ENCODE results near the gene PELI2.

PELI2 gene

GRCh38 chr14:56118611-56119181 lies 485 bp downstream of the PELI2 start:
- in situ Hi-C loops (cut with MboI; ENCODE audit: low sequenced_read_pairs), result no loop called here

- in situ Hi-C loops (cut with MboI; ENCODE audit: low sequenced_read_pairs), result no loop called here
Observed at GRCh38 chr14:56119201-56119981, 1.2 kb downstream of the PELI2 start.

GRCh38 chr14:56120091-56120691 lies 2.0 kb downstream of the PELI2 start:
- in situ Hi-C loops (cut with MboI; ENCODE audit: low sequenced_read_pairs), result no loop called here

- in situ Hi-C loops (cut with MboI; ENCODE audit: low sequenced_read_pairs), result no loop called here
Observed at GRCh38 chr14:56121816-56122215, 3.6 kb downstream of the PELI2 start.

DNA sequence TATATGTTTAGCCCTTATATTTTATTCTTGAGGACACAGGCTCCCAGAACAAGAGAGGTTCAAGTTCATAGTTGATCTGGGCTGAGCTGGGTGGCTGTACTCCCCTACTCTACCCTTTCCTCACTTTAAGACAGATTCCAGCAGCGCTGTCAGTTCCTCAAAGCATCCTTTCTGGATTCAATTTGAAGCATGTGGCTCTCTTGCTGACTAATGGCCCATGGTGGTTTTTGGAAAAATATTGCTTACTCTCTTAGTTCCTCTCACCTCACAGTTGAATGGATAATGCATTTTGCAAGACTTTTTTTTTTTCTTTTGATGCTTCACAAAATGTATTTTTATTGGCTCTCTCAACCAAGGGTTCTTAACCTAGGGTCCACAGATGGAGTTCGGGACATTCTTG lies 4.1 kb downstream of the PELI2 start:
- in situ Hi-C loops (cut with MboI; ENCODE audit: low sequenced_read_pairs), result no loop called here

- in situ Hi-C loops (cut with MboI; ENCODE audit: low sequenced_read_pairs), result no loop called here
Observed at GRCh38 chr14:56124327-56124726, 6.1 kb downstream of the PELI2 start.

GRCh38 chr14:56125772-56126636 lies 7.8 kb downstream of the PELI2 start:
- in situ Hi-C loops (cut with MboI; ENCODE audit: low sequenced_read_pairs), result no loop called here

DNA sequence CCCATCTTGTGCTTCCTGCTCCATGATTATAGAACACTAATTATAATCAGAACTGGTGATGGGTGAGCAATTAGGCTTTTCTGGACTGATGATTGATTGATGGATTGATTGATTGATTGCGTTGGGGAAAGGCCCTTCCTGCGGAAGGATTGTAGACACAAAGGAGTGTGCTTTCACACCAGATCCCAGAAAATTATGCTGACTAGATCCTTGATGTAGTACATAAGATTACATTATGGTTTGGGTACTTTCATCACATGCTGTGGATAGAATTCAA lies 8.4 kb downstream of the PELI2 start:
- in situ Hi-C loops (cut with MboI; ENCODE audit: low sequenced_read_pairs), result no loop called here

DNA sequence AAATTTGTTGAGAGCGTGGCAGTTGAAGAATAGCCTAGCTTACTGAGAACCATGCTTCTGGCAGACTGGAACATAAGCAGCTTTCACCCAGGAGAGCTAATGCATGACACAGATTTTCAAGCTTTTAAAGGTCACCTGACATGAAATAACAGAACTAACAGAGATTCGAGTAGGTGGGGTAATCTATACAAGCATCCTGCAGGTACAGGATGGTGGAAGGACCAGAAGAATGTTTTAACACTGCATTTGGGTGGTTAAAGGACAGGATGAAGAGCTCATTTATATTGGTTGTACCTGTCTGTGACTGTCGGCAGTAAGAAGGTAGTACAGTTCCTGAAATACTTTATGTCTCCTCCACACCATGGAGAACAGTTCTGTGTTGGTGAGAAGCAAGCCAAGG lies 8.9 kb downstream of the PELI2 start:
- in situ Hi-C loops (cut with MboI; ENCODE audit: low sequenced_read_pairs), result no loop called here

DNA sequence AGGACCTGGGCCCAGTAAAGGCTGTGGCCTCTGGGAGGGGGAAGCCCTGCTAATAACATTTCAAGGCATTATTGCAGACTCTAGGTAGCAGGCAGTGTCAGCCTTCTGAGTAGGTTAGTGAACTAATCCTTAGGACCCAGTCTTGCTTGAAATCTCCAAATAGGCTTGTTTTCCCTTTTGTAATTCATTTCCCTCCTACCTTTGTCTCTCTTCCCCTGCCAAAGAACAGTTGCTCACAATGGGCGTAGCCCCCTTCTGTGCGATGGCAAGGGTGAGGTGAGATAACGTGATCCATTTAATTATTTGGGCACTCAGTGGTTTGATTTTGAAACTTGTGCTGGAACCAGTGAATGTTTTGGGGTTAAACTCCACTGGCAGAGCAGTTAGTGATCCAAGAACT lies 10.9 kb downstream of the PELI2 start:
- in situ Hi-C loops (cut with MboI; ENCODE audit: low sequenced_read_pairs), result no loop called here

- in situ Hi-C loops (cut with MboI; ENCODE audit: low sequenced_read_pairs), result no loop called here
Observed at GRCh38 chr14:56129933-56130332, 11.7 kb downstream of the PELI2 start.

DNA sequence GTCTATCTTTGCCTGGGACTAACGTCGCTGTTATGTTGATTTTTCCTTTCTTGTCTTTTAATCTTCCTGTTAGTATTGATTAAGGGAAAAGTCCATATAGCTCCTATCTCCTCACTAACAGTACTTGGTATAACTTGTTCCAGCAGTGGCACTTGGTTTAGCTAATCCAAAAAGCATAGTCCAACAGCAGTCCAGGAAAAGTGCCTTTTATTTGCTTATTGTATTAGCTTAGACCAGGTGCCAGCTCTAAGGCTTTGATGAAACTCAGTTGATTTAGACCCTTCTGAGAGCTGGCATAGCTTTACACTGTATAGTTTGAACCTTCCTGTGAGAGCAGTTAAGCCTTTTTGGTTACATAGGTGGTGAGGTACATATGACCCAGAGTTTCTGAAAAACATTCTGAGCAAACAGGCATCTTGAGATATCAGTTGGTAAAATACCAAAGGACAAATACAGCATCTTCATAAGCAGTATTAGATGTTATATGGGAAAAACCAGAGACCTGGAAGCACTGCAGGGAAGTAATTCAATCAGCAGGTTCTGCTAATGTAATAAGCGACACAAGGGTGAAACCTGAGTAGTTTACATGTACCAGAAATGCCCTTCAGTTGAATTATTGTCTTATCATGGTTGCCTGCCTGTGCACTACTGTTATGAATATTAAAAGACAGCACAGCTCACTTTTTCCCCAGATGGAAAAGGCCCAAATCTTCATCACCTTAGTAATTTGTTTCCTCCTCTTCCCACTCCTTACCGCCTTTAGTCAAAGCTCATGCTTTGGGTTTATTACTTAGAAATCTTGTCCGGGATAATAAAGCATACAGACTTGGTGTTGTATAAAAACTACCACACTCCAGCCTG lies 13.0 kb downstream of the PELI2 start:
- in situ Hi-C loops (cut with MboI; ENCODE audit: low sequenced_read_pairs), result no loop called here

GRCh38 chr14:56131865-56132833 lies 13.9 kb downstream of the PELI2 start:
- in situ Hi-C loops (cut with MboI; ENCODE audit: low sequenced_read_pairs), result no loop called here

GRCh38 chr14:56133547-56133946 lies 15.3 kb downstream of the PELI2 start:
- in situ Hi-C loops (cut with MboI; ENCODE audit: low sequenced_read_pairs), result no loop called here

DNA sequence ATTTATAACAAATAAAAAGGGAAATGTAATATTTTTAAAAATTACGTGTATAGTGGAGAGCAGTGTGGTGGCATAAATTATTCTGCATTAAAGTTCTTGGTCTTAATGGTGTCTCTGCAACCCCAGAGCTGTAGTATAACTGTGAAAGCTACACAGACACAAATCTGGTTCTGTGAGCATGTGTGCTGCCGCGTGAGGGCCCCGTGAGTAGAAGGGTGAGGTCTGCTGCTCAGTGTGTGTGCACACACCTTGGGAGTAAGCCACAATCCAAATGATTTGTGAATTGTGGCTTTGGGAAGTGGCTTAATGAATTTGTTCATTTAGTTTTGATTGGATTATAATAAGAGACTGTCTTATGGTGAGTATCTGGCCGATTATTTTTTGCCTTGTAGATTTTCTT lies 16.8 kb downstream of the PELI2 start:
- in situ Hi-C loops (cut with MboI; ENCODE audit: low sequenced_read_pairs), result no loop called here

- in situ Hi-C loops (cut with MboI; ENCODE audit: low sequenced_read_pairs), result no loop called here
Observed at GRCh38 chr14:56135668-56136067, 17.5 kb downstream of the PELI2 start.

DNA sequence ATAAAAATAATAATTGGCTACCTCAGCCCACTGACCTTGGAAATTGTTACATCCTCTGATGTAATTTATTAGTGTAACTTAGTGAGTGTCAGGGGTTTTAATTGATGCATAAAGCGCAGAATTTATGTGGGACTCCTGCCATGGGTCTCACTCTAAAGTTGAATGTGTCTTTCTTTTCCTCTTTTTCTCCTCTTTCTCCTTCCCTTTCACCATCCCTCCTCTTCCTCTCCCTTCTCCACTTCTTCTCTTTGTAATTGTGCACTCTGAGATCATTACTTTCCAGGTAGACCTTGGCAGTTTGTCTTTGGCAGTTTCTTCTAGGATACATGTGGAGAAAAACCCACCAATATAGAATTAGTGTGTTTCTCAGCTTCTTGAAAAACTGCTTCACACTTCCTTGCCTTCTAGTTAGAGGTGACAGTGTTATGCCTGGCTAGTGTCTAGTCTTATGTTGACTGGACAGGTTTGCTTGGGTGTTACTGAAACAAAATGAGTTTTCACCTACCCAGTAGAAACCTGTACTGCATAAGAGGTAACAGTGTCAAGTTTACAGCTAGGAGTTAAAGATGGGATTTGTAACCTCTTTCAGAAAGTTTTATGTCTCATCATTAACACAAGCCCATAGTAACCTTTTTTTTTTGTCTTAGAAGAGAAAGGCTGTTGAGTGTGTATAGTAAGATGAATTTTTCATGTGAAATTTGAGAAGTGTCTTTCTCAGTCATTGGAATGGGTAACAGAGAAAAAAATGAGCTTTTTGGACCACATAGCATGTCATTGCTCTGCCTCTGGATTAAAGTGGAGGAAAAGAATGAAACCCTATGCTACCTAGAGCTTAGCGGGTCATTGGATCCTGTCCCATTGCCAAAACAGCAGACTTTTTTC lies 18.6 kb downstream of the PELI2 start:
- in situ Hi-C loops (cut with MboI; ENCODE audit: low sequenced_read_pairs), result no loop called here

DNA sequence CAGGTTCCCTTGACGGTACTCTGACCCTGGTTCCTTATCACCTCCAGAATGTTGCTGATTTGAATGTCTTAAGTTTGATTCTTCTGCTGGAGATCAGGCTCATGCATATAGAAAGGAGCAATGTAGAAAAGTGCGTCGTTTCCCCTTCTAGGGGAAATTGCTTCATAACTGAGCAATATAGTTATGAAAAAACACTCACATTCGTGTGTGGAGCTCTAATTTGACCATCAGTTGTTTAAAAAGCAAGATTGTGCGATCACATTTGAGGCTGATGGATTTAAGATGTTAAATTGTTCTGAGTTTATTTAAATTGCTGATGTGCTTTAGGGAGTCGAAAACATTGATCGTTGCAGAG lies 19.2 kb downstream of the PELI2 start:
- in situ Hi-C loops (cut with MboI; ENCODE audit: low sequenced_read_pairs), result no loop called here

- in situ Hi-C loops (cut with MboI; ENCODE audit: low sequenced_read_pairs), result no loop called here
Observed at GRCh38 chr14:56137849-56138248, 19.6 kb downstream of the PELI2 start.

Measured in HL-60/S4 (cell line).